ENCODE results near the gene PTPRM.

The PTPRM gene

DNA sequence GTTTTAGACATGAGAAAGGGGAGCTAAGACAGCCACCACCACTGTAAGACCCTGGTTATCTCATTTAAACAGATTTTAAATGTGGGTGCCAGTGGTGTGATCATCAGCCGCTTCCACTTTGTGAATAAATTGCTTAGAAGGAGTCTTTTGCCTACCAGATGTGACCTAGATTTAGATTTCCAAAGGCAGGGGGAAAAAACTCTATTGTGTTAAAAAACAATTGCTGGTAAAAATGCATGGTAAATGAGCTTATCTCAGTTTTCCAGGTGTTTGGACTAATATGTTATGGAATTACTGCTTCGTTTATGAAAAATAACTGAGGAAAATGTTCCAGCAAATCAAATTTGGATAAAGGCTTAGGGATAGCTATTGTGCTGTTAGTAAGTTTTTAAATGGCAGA is 575.8 kb downstream of the PTPRM start:
- no peak for DNase-seq

DNA sequence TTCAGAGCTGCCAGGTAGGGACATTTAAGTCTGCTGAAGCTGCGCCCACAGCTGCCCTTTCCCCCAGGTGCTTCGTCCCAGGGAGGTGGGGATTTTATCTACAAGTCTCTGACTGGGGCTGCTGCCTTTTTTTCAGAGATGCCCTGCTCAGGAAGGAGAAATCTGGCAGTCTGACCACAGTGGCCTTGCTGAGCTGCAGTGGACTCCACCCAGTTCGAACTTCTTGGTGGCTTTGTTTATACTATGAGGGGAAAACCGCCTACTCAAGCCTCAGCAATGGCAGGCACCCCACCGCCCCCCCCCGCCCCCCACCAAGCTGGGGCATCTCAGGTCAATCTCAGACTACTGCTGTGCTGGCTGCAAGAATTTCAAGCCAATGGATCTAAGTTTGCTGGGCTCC is 584.1 kb downstream of the PTPRM start:
- DNase-seq: no peak

- DNase-seq: no peak
Observed at GRCh38 chr18:8153887-8154583, 586.9 kb downstream of the PTPRM start.

- DNase-seq: no peak
Observed at GRCh38 chr18:8162802-8163201, 595.7 kb downstream of the PTPRM start.

GRCh38 chr18:8163286-8163959 is 596.3 kb downstream of the PTPRM start:
- no peak for DNase-seq

DNA sequence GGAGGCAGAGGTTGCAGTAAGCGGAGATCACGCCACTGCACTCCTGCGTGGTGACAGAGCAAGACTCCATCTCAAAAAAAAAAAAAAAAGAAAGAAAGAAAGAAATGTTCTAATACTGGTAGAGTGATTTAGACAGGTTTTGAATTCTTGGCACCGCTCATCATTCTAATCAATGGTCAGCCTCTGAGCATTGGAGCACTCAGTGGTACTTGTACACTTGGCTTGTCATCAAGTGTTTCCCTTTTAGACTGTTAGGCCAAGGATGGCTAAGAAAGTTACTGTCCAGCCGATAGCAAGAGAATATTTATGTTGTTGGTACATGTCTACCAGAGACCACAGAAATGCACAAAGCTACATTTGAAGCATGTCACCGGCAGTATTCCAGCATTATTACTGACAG is 598.0 kb downstream of the PTPRM start:
- DNase-seq: no peak

- DNase-seq: no peak
Observed at GRCh38 chr18:8167026-8167425, 599.9 kb downstream of the PTPRM start.

DNA sequence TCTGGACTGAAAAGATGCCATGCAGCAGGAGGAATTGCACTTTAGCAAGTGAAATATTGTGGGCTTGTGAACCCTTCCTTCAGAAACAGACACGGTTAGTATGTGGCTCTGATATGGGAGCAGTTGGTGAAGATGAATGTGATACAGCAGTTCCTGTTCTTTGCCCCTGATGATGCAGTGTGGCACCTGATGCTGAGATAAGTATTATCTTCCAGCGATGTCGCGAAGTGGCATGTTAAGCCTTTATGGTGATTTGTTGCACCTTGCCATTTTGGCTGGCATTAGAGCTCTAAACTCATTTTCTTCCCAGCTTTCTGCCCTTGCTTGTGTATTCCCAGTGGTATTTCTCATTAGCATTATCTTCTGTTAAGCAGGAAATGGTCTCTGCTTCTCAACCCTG is 600.6 kb downstream of the PTPRM start:
- DNase-seq: no peak

GRCh38 chr18:8169722-8170121 is 602.6 kb downstream of the PTPRM start:
- no peak for DNase-seq

DNA sequence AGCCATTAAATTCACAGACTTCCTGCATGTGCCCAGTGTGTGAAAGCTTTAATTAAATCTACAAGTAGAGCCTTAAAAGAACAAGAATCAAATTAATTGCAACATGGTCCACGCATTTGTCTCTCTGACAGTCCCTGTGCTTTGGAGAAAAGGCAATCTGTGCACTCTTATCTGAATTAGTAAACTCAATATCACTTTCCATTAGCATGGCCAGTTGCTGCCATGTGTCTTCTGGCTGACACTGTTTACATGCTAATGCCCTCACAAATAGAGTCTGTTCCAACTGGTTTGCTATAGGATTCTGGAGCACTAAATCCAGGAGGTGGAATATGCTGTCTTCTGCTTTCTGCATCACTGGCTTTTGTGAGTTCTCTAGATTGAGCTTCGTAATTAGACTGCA is 607.7 kb downstream of the PTPRM start:
- DNase-seq: no peak

GRCh38 chr18:8175501-8176061 is 608.5 kb downstream of the PTPRM start:
- DNase-seq: no peak

DNA sequence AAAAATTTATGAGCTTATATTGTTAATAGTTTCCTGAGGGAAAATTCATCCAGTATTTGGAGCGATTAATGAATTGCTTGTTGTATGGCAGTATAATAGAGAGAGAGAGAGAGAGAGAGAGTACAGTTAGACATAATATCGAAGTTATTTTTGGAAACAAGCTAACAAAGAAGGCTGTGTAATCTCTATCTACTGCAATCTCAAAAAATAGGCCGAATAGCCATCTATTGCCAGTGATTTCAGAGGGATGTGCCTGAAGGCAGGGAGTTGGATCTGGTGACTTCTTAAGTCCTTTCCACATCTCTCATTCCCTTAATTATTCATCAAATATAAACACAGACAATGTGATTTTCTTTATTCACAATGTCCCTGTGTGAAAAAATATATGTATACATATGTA is 609.0 kb downstream of the PTPRM start:
- no peak for DNase-seq

GRCh38 chr18:8176554-8176953 is 609.4 kb downstream of the PTPRM start:
- no peak for DNase-seq

- DNase-seq: no peak
Observed at GRCh38 chr18:8177330-8178016, 610.4 kb downstream of the PTPRM start.

- no peak for DNase-seq
Observed at GRCh38 chr18:8186413-8186812, 619.3 kb downstream of the PTPRM start.

GRCh38 chr18:8188184-8188583 is 621.1 kb downstream of the PTPRM start:
- DNase-seq: no peak

DNA sequence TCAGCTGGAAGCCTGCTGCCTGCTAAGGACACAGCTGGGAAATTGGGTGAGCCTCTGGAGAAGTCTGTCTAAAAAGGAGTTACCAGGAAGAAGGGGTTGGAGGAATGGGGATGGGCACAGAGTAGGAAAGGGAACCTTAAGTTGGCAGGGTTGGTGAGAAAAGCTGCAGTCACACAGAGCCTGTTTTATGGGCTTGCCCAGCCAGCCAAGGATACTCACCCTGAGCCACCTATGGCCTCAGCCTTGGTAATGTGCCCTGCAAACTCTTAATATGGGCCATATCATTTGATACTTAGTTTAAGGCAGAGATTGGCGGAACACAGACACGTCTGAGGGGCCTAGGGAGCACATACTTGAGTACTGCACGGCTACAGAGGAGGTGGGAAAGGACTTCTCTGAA is 623.9 kb downstream of the PTPRM start:
- no peak for DNase-seq

DNA sequence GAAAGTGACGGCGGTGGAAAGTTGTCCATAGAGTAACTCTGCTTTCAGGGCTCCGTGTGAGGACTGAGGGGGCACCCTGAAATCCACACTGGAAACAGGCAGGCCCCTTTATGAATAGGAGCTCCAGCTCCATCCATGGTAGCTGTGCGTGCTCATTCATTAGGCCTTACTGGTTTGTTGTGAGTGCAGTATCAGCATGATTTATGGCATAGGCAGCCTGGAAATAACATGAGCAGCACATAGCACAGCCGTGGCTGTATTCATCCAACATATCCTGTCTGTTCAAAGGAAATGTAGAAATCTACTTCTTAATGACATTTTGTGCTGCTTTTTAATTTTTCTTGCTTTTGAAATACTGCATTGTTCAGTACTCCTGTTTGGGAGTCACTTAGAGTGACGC is 627.3 kb downstream of the PTPRM start:
- no peak for DNase-seq

- no peak for DNase-seq
Observed at GRCh38 chr18:8196238-8196637, 629.1 kb downstream of the PTPRM start.

DNA sequence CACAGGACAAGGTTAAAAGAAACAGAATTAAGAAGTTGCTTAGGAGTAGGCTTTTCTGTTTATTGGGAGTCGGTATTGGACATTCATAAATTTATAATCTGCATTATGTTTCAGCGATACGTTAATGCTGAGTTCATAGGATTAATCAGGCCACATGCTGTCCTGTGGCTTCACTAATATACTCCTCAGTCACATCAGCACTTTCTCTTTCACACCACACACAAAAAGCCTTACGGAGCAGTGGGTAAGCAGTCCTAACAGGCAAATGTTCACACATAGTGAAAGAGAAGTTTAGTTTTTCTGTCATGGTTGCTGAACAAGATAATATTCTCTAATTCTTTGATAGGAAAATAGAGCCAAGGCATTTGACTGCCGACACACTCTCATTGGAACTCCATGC is 630.4 kb downstream of the PTPRM start:
- no peak for DNase-seq

- DNase-seq: no peak
Observed at GRCh38 chr18:8207996-8208395, 640.9 kb downstream of the PTPRM start.

DNA sequence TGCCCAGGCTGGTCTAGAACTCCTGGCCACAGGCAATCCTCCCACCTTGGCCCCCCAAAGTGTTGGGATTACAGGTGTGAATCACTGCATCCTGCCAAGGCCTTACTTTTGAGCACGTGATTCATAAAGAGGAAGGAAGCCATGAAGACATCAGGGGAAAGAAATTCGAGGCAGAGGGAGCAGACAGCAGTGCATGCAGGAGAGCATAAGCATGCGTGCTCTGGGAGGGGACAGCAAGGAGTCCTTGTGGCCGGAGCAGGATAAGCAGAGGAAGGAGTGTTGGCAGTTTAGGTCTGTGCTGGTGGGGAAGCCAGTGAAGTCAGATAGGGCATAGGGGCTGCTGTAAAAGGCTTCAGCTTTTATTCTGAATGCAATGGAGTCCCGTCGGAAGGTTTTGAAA is 641.6 kb downstream of the PTPRM start:
- no peak for DNase-seq

GRCh38 chr18:8212896-8213780 is 646.0 kb downstream of the PTPRM start:
- no peak for DNase-seq

Measured in DMS79 (cell line).